Uterus (tissue), 2 donors: ENCODE measurements around the gene RUFY2.

ENCODE experiments used
- CTCF ChIP-seq, 4 experiments: fragments of 200-600 bp in 2 of 4; fragments of 450-650 bp in 2 of 4; sonication (generic) in 2 of 4; IDR thresholded peaks; one replicate each; pipeline ENCODE4 v1.5.1; 2016 to 2019; ENCODE audit warnings: antibody characterized with exemption in 4 of 4, mild to moderate bottlenecking in 2 of 4, moderate library complexity in 1 of 4
- POLR2A ChIP-seq, 2 donors: fragments of 450-650 bp; IDR thresholded peaks; one replicate each; pipeline ENCODE4 v1.6.1; 2016; ENCODE audit warnings: antibody characterized with exemption in 2 of 2, mild to moderate bottlenecking in 1 of 2, moderate library complexity in 1 of 2

GRCh38 chr10:68406815-68407548, at the start of gene RUFY2:
- TF ChIP-seq CTCF (IDR thresholded peaks at IDR 0.05) (peak; percentile 37 to 98 (median 90)), POLR2A (IDR thresholded peaks at IDR 0.05) (peak; percentile 64 to 83)
